Keratinocyte (primary cell): Measurements from ENCODE around the gene UROS. TPM values are rescaled to one million over a fixed set of nuclear protein-coding genes. Genes with fewer than 3 reads are reported as not detected.

Experiments used
- DNase-seq: peaks from one replicate; pipeline ENCODE4 v3.0.0-alpha.2; 2011; ENCODE audit warnings: low read depth, missing footprints, low spot score
- FAIRE-seq: peaks from 2 replicates; lab custom pipeline; 2011; peaks lifted over from hg19 to GRCh38; lab: Jason Lieb, UNC
- H2AFZ ChIP-seq: 2 replicates; pipeline ENCODE4 v1.6.0; 2012; ENCODE audit warnings: low read length, control low read depth, inconsistent platforms; ENCODE audit not compliant: control insufficient read depth
- H3K27ac ChIP-seq: 2 replicates; pipeline ENCODE4 v1.5.1; 2011; ENCODE audit warnings: low read length; ENCODE audit not compliant: control insufficient read depth, insufficient read depth
- H3K27me3 ChIP-seq: 3 replicates; pipeline ENCODE4 v1.6.0; 2011; ENCODE audit warnings: low read length; ENCODE audit not compliant: control insufficient read depth, insufficient read depth; ENCODE audit errors: extremely low read depth
- H3K36me3 ChIP-seq, 2 experiments: 2 replicates in 1 of 2; 3 replicates in 1 of 2; pipeline ENCODE4 v1.5.1; 2011; ENCODE audit warnings: low read length in 2 of 2, mild to moderate bottlenecking in 1 of 2; ENCODE audit not compliant: control insufficient read depth in 2 of 2, insufficient read depth in 2 of 2; ENCODE audit errors: extremely low read depth in 1 of 2
- H3K4me1 ChIP-seq: 3 replicates; pipeline ENCODE4 v1.5.1; 2011; ENCODE audit warnings: low read length; ENCODE audit not compliant: control insufficient read depth, insufficient read depth; ENCODE audit errors: extremely low read depth
- H3K4me2 ChIP-seq: 3 replicates; pipeline ENCODE4 v1.6.0; 2011; ENCODE audit warnings: low read depth, low read length; ENCODE audit not compliant: control insufficient read depth, insufficient read depth; ENCODE audit errors: extremely low read depth
- H3K4me3 ChIP-seq, 3 experiments: fragments of 200-600 bp in 1 of 3; sonication (generic) in 1 of 3; 2 replicates in 2 of 3; 3 replicates in 1 of 3; pipeline ENCODE4 v1.5.1; 2011 to 2016; ENCODE audit warnings: low read length in 3 of 3, mild to moderate bottlenecking in 3 of 3, control low read depth in 2 of 3, inconsistent platforms in 1 of 3, low read depth in 1 of 3, mixed read lengths in 1 of 3, mixed run types in 1 of 3, moderate library complexity in 1 of 3; ENCODE audit not compliant: control insufficient read depth in 2 of 3, insufficient read depth in 2 of 3; ENCODE audit errors: extremely low read depth in 1 of 3
- H3K79me2 ChIP-seq: 2 replicates; pipeline ENCODE4 v1.6.0; 2012; ENCODE audit warnings: low read length; ENCODE audit not compliant: control insufficient read depth, insufficient read depth
- H3K9ac ChIP-seq: 3 replicates; pipeline ENCODE4 v1.6.0; 2011; ENCODE audit warnings: low read length; ENCODE audit not compliant: control insufficient read depth, insufficient read depth; ENCODE audit errors: extremely low read depth
- H3K9me1 ChIP-seq: 3 replicates; pipeline ENCODE4 v1.6.0; 2011; ENCODE audit warnings: low read length; ENCODE audit not compliant: control insufficient read depth, insufficient read depth; ENCODE audit errors: extremely low read depth
- H3K9me3 ChIP-seq: 2 replicates; pipeline ENCODE4 v1.5.1; 2012; ENCODE audit warnings: low read depth, low read length; ENCODE audit not compliant: control insufficient read depth
- H4K20me1 ChIP-seq: 3 replicates; pipeline ENCODE4 v1.6.0; 2011; ENCODE audit warnings: low read length; ENCODE audit not compliant: control insufficient read depth, insufficient read depth; ENCODE audit errors: extremely low read depth
- EZH2 ChIP-seq: IDR thresholded peaks from one replicate; pipeline ENCODE4 v1.6.1; 2012; ENCODE audit warnings: inconsistent platforms, mild to moderate bottlenecking, low read length, moderate library complexity
- dilution Hi-C: fragments of 300-500 bp; cut with MboI; formaldehyde crosslinking; loops from one replicate; pipeline ENCODE4 v1.7.0; 2020; ENCODE audit warnings: low sequenced_read_pairs; ENCODE audit not compliant: extremely low pct_ligation_motif_present
- polyA plus RNA-seq, 5 experiments: library from polyadenylated mRNA; depleted of rRNA in 3 of 5; stranded (reverse) in 3 of 5; stranded (forward) in 1 of 5; unstranded in 1 of 5; fragments of >200 nt; gene quantifications; 1 replicate in 1 of 5; 2 replicates in 3 of 5; 3 replicates in 1 of 5; pipeline versions ENCODE4 v1.2.1 to v1.2.3, GENCODE V29; 2011 to 2012; ENCODE audit warnings: missing spikeins in 2 of 5, low read depth in 1 of 5, low replicate concordance in 1 of 5
- TF ChIP-seq, protein P1 (sequence below), 3 experiments: IDR thresholded peaks in 1 of 3; conservative IDR thresholded peaks in 1 of 3; optimal IDR thresholded peaks in 1 of 3; 2 replicates in 2 of 3; 3 replicates in 1 of 3; pipeline versions ENCODE3 to v1.5.1; 2011; ENCODE audit warnings: low read length in 3 of 3, mild to moderate bottlenecking in 3 of 3, moderate library complexity in 2 of 3, control low read depth in 1 of 3, inconsistent platforms in 1 of 3; ENCODE audit not compliant: insufficient read depth in 2 of 3; ENCODE audit errors: extremely low read depth in 1 of 3

Gene UROS
- polyA plus RNA-seq, 1 donor (not counting 4 experiments of a cell fraction or from before 2014, with no cell fraction given): 46.7 TPM

DNA sequence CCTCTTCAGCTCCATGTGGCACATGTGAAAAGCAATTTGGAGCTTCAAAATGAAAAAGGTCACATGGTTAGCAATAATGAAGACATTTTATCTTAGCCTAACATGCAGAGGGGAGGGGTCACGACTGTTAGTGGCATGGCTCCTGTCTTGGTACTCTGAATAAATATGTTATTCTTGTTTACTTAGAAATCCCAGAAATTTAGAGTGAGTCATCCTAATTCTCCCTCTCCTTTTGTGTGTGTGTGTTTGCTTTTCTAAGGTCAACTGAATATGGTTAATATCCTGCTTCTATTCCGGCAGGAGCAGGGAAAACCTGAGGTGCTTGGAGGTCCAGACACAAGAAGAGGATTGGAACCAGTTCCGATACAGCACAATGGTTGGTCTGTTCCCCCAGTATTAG, 17.9 kb upstream of the UROS start:
- no peak overlapping the region for H2AFZ ChIP-seq
- no peaks in the 10 kb centered on the region for H3K27me3 ChIP-seq
- no peaks in the 10 kb centered on the region for H3K4me1 ChIP-seq
- dilution Hi-C loops: no loop called here
- no peak overlapping the region for H3K27ac ChIP-seq
- H3K36me3 ChIP-seq: peaks cover 34 to 46% of the 10 kb centered on the region in 2 experiments
- FAIRE-seq (no peak), DNase-seq (no peak)
- H3K79me2 ChIP-seq: no peaks in the 10 kb centered on the region
- no peaks in the 10 kb centered on the region for H3K9me3 ChIP-seq
- H4K20me1 ChIP-seq: peaks cover 3% of the 10 kb centered on the region
- no peak overlapping the region for H3K9ac ChIP-seq
- H3K4me2 ChIP-seq: no peak overlapping the region
- H3K9me1 ChIP-seq: no peaks in the 10 kb centered on the region
- no peak overlapping the region for H3K4me3 ChIP-seq
- TF ChIP-seq EZH2: no peak
- TF ChIP-seq, protein P1, sequence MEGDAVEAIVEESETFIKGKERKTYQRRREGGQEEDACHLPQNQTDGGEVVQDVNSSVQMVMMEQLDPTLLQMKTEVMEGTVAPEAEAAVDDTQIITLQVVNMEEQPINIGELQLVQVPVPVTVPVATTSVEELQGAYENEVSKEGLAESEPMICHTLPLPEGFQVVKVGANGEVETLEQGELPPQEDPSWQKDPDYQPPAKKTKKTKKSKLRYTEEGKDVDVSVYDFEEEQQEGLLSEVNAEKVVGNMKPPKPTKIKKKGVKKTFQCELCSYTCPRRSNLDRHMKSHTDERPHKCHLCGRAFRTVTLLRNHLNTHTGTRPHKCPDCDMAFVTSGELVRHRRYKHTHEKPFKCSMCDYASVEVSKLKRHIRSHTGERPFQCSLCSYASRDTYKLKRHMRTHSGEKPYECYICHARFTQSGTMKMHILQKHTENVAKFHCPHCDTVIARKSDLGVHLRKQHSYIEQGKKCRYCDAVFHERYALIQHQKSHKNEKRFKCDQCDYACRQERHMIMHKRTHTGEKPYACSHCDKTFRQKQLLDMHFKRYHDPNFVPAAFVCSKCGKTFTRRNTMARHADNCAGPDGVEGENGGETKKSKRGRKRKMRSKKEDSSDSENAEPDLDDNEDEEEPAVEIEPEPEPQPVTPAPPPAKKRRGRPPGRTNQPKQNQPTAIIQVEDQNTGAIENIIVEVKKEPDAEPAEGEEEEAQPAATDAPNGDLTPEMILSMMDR (optimal IDR thresholded peaks at IDR 0.05 in 1 of 3, IDR thresholded peaks at IDR 0.05 in 1 of 3, conservative IDR thresholded peaks at IDR 0.05 in 1 of 3; ENCODE audit: extremely low read depth in 1 of 3, insufficient read depth in 2 of 3, low read length in 3 of 3): no peak

DNA sequence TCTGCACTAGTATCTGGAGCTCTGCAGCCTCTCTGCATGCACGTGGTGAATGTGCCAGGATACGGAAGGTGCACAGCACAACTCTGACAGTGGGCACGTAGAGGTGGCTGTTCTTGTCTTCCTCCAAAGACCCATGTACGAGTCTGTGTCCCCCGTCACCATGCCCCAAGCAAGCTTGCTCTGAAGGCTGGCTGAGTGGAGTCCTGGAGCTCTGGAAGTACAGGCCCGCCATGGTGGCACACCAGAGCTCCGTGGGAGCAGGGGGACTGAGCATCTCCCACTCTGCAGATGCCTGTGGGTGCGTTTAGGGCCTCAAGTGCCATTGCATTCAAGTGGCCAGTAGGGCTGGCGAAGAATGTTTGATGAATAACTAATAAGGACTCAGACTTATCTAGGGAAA, 17.3 kb upstream of the UROS start:
- Histone ChIP-seq H3K27ac (no peak overlapping the region), H3K9me3 (no peaks in the 10 kb centered on the region), H3K9me1 (no peaks in the 10 kb centered on the region), H3K4me2 (no peak overlapping the region), H3K4me1 (no peaks in the 10 kb centered on the region), H2AFZ (no peak overlapping the region), H3K79me2 (no peaks in the 10 kb centered on the region), H3K36me3 (peaks cover 32 to 51% of the 10 kb centered on the region in 2 experiments), H3K4me3 (no peak overlapping the region), H3K27me3 (no peaks in the 10 kb centered on the region), H3K9ac (no peak overlapping the region), H4K20me1 (peaks cover 3% of the 10 kb centered on the region)
- TF ChIP-seq, protein P1 (optimal IDR thresholded peaks at IDR 0.05 in 1 of 3, IDR thresholded peaks at IDR 0.05 in 1 of 3, conservative IDR thresholded peaks at IDR 0.05 in 1 of 3; ENCODE audit: extremely low read depth in 1 of 3, insufficient read depth in 2 of 3, low read length in 3 of 3): no peak
- no peak for TF ChIP-seq EZH2
- no peak for DNase-seq
- dilution Hi-C loops: no loop called here
- FAIRE-seq: no peak
